Medulla oblongata (tissue), 1 donor: ENCODE measurements around the gene ARHGEF37.
A peak's percentile ranks its signal among the peaks of the same experiment; 100 is the strongest.

Experiments
- DNase-seq: peaks from one replicate; pipeline ENCODE4 v3.0.0-alpha.2; 2015; ENCODE audit errors: extremely low spot score

Gene ARHGEF37

GRCh38 chr5:149628846-149629388 is 47.6 kb downstream of the ARHGEF37 start:
- DNase-seq, result no peak

DNA sequence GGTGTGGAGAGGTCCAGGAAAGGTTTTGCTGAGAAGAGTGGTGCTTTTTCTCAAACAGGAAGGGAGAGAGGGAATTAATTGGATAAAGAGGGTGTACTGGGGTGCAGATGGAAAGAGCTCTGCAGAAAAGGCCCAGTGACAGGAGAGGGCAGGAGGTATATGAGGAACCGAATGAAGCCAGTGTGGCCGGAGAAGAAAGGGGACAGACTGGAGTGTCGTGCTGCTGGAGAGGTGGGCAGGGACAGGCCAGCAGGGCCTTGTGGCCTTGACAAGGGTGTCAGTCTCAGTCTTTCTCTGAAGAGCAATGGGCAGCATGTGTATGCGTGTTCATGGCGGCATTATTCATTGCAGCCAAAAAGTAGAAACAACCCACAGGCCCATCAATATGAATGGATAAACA is 48.1 kb downstream of the ARHGEF37 start:
- DNase-seq, result no peak

GRCh38 chr5:149630337-149630736 is 49.0 kb downstream of the ARHGEF37 start:
- no peak for DNase-seq

DNA sequence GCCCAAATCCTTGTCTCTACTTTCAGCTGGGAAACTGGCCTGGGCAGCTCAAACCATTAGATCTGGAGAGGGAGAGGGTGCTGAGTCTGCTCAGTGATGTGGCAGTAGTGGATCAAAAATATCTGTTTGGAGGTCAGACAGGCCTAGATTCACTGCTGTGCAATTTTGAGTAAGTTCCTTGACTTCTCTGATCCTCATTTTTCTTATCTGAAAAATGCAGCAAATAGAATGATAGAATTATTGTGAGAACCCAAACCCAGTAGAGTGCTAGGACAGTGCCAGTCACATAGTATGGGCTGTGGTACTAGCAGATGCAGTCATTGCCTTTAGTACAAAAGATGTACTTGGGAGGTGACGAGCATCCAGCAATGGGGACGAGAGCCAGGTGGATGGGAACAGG is 50.2 kb downstream of the ARHGEF37 start:
- no peak for DNase-seq

GRCh38 chr5:149632311-149633251 is 51.3 kb downstream of the ARHGEF37 start:
- DNase-seq, result no peak

GRCh38 chr5:149633476-149634350 is 52.4 kb downstream of the ARHGEF37 start:
- no peak for DNase-seq

DNA sequence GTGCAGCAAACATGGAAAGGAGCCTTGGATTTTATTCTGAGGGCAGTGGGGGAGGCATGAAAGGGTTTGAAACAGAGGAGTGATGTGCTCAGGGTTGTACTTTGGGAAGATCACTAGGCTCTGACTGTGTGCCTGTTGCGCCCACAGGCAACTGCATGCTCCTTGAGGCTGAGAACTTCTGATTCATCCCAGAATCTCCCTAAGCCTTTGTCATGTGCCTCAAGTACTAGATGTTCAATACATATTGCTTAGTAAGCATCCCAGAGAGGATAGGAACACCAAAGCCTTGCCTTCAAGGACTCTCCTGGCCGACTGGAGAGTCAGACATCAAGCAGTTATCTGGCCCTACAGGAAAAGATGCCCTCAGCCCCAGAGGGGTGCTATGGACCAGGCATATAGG is 54.1 kb downstream of the ARHGEF37 start:
- no peak for DNase-seq

DNA sequence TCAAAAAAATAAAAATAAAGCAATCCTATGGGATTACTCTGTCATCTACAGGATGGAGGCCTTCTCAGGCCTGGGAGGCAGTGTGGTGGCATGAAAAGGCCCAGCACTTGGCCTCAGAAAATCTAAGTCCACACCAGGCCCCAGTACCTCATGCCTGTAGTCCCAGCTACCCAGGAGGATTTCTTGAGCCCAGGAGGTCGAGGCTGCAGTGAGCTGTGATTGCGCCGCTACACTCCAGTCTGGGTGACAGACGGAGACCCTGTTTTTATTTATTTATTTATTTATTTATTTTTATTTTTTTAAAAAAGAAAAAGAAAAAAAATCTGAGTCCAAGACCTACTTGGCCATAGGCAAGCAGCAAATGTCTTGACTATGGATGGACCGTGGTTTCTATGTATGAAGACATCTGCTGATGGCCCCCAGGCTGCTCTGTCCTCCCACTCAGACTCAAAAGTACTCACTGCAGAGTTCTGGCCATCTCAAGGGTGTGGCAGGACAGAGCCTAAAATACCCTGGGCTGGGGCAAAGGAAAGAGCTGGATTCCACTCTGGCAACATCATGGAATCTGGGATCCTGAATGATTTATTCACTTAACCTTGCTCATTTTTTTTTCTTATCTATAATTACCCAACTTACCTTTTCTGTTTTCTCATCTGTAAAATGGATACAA is 55.0 kb downstream of the ARHGEF37 start:
- DNase-seq, result no peak

- peak; percentile 67 for DNase-seq
These were observed 55.6 kb downstream of the ARHGEF37 start for GRCh38 chr5:149636861-149637246.

GRCh38 chr5:149638136-149638535 is 56.8 kb downstream of the ARHGEF37 start:
- DNase-seq, result no peak

- no peak for DNase-seq
These were observed 57.4 kb downstream of the ARHGEF37 start for GRCh38 chr5:149638546-149639241.

- peak; percentile 54 for DNase-seq
These were observed 58.4 kb downstream of the ARHGEF37 start for GRCh38 chr5:149639737-149640136.

DNA sequence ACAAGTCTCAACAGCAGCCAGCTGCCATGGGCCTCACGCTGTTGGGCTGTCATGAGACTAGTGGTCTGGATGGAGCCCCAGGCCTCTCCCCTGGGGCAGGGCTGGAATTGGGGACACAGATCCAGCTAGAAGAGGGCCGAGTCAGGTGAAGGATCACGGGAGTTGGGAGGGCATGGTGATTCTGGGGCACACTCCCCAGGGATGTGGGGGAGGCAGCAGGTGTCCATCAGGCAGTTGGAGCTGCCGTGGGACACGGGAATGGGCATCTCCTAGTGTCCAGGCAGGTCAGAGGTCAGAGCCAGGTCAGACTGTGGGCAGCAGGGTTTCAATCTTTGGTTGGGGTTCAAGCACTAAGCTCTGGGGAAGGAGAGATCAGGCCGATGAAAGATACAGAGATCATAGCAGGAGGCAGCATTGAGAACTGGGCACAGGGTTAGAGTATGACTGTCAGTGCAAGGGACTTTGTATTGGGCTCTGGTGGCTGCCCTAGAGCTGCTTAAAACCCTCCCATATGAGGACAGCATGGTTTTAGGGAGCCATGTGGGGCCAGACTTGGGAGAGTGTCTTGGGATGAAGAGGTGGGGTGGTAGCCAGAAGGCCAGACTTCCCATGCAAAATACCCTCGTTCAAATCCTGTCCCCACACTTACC is 59.2 kb downstream of the ARHGEF37 start:
- DNase-seq, result peak; percentile 13

DNA sequence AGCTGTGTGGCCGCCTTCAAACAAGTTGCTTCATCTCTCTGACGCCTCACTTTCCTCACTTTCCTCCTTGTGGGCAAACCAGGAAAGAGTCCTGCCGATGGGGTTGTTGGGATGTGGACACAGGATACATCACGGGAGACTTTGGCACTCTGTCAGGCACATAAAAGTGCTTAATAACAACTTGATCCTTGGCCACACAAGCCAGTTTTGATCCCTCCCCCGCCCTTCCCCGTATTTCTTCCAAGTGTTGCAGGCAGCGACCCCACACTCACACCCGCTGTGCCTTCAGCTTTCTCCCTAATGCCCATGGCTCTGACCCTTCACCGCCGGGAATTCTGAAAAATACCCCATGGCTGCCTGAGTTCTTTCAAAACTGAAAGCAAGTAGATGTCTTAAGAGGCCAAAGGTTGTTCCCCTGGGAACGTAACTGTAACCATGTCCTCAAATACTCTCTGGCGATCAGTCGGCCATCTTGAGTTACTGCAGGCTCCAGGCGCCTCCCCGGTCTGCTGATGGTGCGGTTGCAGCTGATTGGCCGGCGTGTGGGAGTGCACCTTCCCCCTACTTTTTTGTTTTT is 59.8 kb downstream of the ARHGEF37 start:
- DNase-seq, result no peak

DNA sequence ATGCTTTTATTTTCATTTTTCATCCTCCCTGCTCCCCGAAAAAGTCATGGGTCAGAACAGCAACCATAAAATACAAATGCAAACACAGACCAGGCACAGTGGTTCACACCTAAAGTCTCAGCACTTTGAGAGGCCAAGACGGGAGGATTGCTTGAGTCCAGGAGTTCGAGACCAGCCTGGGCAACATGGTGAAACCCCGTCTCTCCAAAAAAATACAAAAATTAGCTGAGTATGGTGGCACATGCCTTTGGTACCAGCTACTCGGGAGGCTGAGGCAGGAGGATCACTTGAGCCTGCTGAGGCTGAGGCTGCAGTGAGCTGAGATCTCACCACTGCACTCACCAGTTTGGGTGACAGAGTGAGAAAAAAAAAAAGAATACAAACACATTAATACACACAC is 60.3 kb downstream of the ARHGEF37 start:
- no peak for DNase-seq

GRCh38 chr5:149643781-149644180 is 62.5 kb downstream of the ARHGEF37 start:
- DNase-seq, result no peak

DNA sequence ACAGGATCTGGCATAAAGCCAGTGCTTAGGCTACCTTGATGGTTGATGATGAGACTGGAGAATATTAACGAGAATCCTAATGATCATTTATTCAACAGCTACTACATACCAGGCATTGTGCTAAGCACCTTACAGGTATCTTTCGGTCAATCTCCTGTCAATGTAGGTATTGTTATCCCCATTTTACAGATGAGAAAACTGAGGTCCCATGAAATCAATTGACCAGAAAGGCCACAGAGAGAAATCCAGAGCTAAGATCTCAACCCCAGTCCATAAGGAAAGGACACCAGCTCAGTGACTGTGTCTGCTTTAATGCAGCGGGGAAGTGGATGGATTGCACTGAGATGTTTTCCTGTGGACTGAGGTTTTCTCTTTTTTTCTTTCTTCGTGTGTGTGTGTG is 63.3 kb downstream of the ARHGEF37 start:
- DNase-seq, result no peak

GRCh38 chr5:149645236-149645635 is 63.9 kb downstream of the ARHGEF37 start:
- no peak for DNase-seq

DNA sequence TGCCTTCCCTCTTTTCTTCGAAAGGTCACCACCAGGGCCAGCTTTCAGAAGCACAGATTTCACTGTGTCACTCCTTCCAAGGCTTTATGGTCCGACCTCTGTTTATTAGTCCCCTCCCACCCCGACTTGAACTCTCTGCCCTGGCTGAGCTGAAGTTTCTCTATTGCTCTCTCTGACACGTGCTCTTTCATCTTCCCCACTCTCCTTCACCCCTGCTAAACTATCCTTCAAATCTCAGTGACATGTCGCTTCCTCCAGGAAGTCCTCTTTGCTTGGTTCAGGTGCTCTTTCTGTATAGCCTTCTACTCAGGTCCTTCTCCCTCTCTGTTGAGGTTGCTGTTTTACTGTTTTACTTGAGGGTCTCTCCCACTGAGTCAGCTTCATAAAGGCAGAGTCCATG is 64.4 kb downstream of the ARHGEF37 start:
- no peak for DNase-seq

- no peak for DNase-seq
These were observed 65.3 kb downstream of the ARHGEF37 start for GRCh38 chr5:149646564-149646963.
